Measurements from ENCODE around the gene FAM161A. TPM values are rescaled to one million over a fixed set of nuclear protein-coding genes. Genes with fewer than 3 reads are reported as not detected.
"Not testable (repeated sequence)": the region's sequence is repeated elsewhere in the genome, so short reads cannot be mapped to it uniquely, and the experiment has no call there.

FAM161A gene
- total and polyA plus RNA-seq, 2 donors (not counting 1 experiment from before 2014, with no cell fraction given): 0.76 to 6.8 TPM

DNA sequence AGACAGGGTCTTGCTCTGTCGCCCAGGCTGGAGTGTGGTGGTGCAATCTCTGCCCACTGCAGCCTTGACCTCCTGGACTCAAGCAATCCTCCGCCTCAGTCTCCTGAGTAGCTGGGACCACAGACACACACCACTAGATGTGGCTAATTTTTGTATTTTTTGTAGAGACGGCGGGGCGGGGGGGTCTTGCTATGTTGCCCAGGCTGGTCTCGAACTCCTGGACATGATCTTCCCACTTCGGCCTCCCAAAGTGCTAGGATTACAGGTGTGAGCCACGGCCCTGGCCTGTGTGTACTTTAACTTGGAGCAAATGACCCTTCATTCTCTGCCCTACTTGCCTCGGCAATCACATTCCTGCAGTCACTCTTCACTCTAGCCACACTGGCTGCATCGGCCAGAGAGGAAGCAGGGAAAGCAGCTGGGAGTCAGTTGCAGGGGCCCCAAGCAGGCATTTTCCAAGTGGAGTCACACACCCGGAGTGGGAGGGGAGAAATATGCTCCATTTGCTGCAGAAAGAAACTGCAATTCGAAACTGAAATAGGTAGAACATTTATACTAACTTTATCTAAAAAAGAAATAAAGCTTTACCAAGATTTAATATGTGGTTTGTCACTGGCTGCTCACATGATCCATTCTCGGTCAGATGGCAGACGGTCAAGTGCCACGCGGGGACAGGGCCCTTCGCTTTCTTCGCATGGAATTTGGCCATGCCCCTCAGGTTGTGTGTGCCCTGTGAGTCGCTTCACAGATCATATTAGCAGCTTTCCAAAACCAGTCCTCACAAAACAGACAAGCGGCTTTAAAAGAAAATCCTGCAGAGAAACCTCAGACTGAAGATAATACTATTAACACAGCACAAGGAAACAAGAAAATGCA, 37.1 kb downstream of the FAM161A start:
- TF ChIP-seq EZH2 (IDR thresholded peaks at IDR 0.05; ENCODE audit: borderline replicate concordance, insufficient read depth, low read depth, low read length, poor library complexity, severe bottlenecking): no peak
- TF ChIP-seq CTCF (IDR thresholded peaks at IDR 0.05): no peak
- H3K4me1 ChIP-seq (ENCODE audit: control insufficient read depth in 2 of 2, insufficient read depth in 2 of 2, low read length in 2 of 2): no peaks in the 10 kb centered on the region
- no peaks in the 10 kb centered on the region for H3K36me3 ChIP-seq (replicated peaks in 1 of 2; ENCODE audit: control extremely low read depth in 1 of 2, control insufficient read depth in 1 of 2, extremely low read depth in 1 of 2, insufficient read depth in 2 of 2, low read length in 1 of 2)
- H3K27me3 Mint-ChIP-seq: peaks cover 11% of the 10 kb centered on the region
- no peaks in the 10 kb centered on the region for H4K20me1 ChIP-seq (ENCODE audit: control insufficient read depth, insufficient read depth, low read length, poor library complexity, severe bottlenecking)
- no peak overlapping the region for H2AFZ ChIP-seq (ENCODE audit: insufficient read depth, low read depth, low read length, poor library complexity, severe bottlenecking)
- DNase-seq: no peak
- H3K27me3 ChIP-seq (replicated peaks in 1 of 4; ENCODE audit: control extremely low read depth in 1 of 4, control insufficient read depth in 3 of 4, insufficient read depth in 4 of 4, low read length in 3 of 4): no peaks in the 10 kb centered on the region
- no peak overlapping the region for H3K4me3 Mint-ChIP-seq
- H3K9me3 ChIP-seq (ENCODE audit: control extremely low read depth in 1 of 3, control insufficient read depth in 2 of 3, insufficient read depth in 1 of 3, low read length in 2 of 3): no peaks in the 10 kb centered on the region
- ChIA-PET CTCF (no interaction called here), POLR2A (no interaction called here)
- no peaks in the 10 kb centered on the region for H3K9me3 Mint-ChIP-seq (ENCODE audit: insufficient read depth)
- no peak for ATAC-seq (ENCODE audit: low read depth)
- no peak overlapping the region for H3K27ac Mint-ChIP-seq
- H3K79me2 ChIP-seq (ENCODE audit: control insufficient read depth, insufficient read depth, low read length): no peaks in the 10 kb centered on the region
- no peak overlapping the region for H3K9ac ChIP-seq (ENCODE audit: low read length)
- no peak overlapping the region for H3K27ac ChIP-seq (ENCODE audit: low read length in 2 of 2)
- no peak overlapping the region for H3K4me2 ChIP-seq (replicated peaks; ENCODE audit: low read depth, low read length, poor library complexity, severe bottlenecking)
- WGBS (ENCODE audit: insufficient coverage): 92% methylated on average over 14 of the region's 20 CpGs
- no peaks in the 10 kb centered on the region for H3K4me1 Mint-ChIP-seq
- no peak overlapping the region for H3K4me3 ChIP-seq (ENCODE audit: control extremely low read depth in 1 of 5, extremely low read depth in 1 of 5, insufficient read depth in 1 of 5, low read depth in 2 of 5, low read length in 4 of 5)
- intact Hi-C loops (cut with micrococcal nuclease): no loop called here

DNA sequence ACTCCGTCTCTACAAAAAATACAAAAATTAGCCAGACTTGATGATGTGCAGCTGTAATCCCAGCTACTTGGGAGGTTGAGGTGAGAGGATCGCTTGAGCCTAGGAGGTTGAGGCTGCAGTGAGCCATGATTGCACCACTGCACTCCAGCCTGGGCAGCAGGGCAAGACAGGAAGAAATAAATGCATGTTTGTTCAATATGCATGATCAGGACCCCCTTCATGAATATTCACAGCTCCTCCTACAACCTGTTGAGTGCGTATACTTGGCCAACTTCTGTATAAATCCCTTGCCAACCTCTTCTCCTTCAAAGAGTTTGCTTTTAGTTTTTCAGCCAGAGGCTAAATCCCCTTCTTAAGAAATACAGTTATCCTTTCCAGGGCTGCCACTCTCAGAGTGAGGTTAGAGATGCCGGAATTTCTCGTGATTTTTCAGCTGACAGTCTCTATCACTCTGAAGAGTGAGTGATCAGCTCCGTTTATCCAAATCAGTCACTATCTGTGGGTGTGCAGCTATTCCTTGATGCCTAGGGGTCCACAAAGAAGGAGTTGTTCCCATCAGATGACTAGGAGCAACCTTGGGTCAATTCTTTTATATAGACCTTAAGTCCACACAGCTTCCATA, 39.2 kb downstream of the FAM161A start:
- Mint-ChIP-seq H3K4me3 (no peak overlapping the region), H3K27ac (no peak overlapping the region), H3K4me1 (peaks cover 7% of the 10 kb centered on the region), H3K27me3 (peaks cover 11% of the 10 kb centered on the region), H3K9me3 (ENCODE audit: insufficient read depth) (no peaks in the 10 kb centered on the region)
- Histone ChIP-seq H2AFZ (ENCODE audit: insufficient read depth, low read depth, low read length, poor library complexity, severe bottlenecking) (no peak overlapping the region), H3K36me3 (replicated peaks in 1 of 2; ENCODE audit: control extremely low read depth in 1 of 2, control insufficient read depth in 1 of 2, extremely low read depth in 1 of 2, insufficient read depth in 2 of 2, low read length in 1 of 2) (no peaks in the 10 kb centered on the region), H3K4me1 (ENCODE audit: control insufficient read depth in 2 of 2, insufficient read depth in 2 of 2, low read length in 2 of 2) (peaks cover 2 to 3% of the 10 kb centered on the region in 2 donors), H3K27ac (ENCODE audit: low read length in 2 of 2) (no peak overlapping the region), H4K20me1 (ENCODE audit: control insufficient read depth, insufficient read depth, low read length, poor library complexity, severe bottlenecking) (no peaks in the 10 kb centered on the region), H3K79me2 (ENCODE audit: control insufficient read depth, insufficient read depth, low read length) (no peaks in the 10 kb centered on the region), H3K4me3 (ENCODE audit: control extremely low read depth in 1 of 5, extremely low read depth in 1 of 5, insufficient read depth in 1 of 5, low read depth in 2 of 5, low read length in 4 of 5) (no peak overlapping the region), H3K4me2 (replicated peaks; ENCODE audit: low read depth, low read length, poor library complexity, severe bottlenecking) (no peak overlapping the region), H3K9me3 (ENCODE audit: control extremely low read depth in 1 of 3, control insufficient read depth in 2 of 3, insufficient read depth in 1 of 3, low read length in 2 of 3) (no peaks in the 10 kb centered on the region), H3K9ac (ENCODE audit: low read length) (no peak overlapping the region), H3K27me3 (replicated peaks in 1 of 4; ENCODE audit: control extremely low read depth in 1 of 4, control insufficient read depth in 3 of 4, insufficient read depth in 4 of 4, low read length in 3 of 4) (no peaks in the 10 kb centered on the region)
- POLR2A ChIA-PET: no interaction called here
- TF ChIP-seq EZH2 (IDR thresholded peaks at IDR 0.05; ENCODE audit: borderline replicate concordance, insufficient read depth, low read depth, low read length, poor library complexity, severe bottlenecking) (no peak), CTCF (IDR thresholded peaks at IDR 0.05) (no peak)
- WGBS (ENCODE audit: insufficient coverage): 97% methylated on average over 5 of the region's 6 CpGs
- no peak for ATAC-seq (ENCODE audit: low read depth)
- no peak for DNase-seq
- CTCF ChIA-PET: no interaction called here
- intact Hi-C loops (cut with micrococcal nuclease): no loop called here

- 100% methylated on average over 1 of the region's 3 CpGs for WGBS (ENCODE audit: insufficient coverage)
- intact Hi-C loops (cut with micrococcal nuclease): not testable (repeated sequence)
Measured at GRCh38 chr2:61813314-61813713, 40.5 kb downstream of the FAM161A start.

More at GRCh38 chr2:61813314-61813713, 40.5 kb downstream of the FAM161A start:
- H3K4me2 ChIP-seq (replicated peaks; ENCODE audit: low read depth, low read length, poor library complexity, severe bottlenecking); DNase-seq; H3K27ac Mint-ChIP-seq; H3K4me3 Mint-ChIP-seq; H3K27me3 ChIP-seq (replicated peaks in 1 of 4; ENCODE audit: control extremely low read depth in 1 of 4, control insufficient read depth in 3 of 4, insufficient read depth in 4 of 4, low read length in 3 of 4); H3K36me3 ChIP-seq (replicated peaks in 1 of 2; ENCODE audit: control extremely low read depth in 1 of 2, control insufficient read depth in 1 of 2, extremely low read depth in 1 of 2, insufficient read depth in 2 of 2, low read length in 1 of 2); H3K4me1 Mint-ChIP-seq; H3K4me3 ChIP-seq (ENCODE audit: control extremely low read depth in 1 of 5, extremely low read depth in 1 of 5, insufficient read depth in 1 of 5, low read depth in 2 of 5, low read length in 4 of 5); H3K4me1 ChIP-seq (ENCODE audit: control insufficient read depth in 2 of 2, insufficient read depth in 2 of 2, low read length in 2 of 2); H4K20me1 ChIP-seq (ENCODE audit: control insufficient read depth, insufficient read depth, low read length, poor library complexity, severe bottlenecking); H3K79me2 ChIP-seq (ENCODE audit: control insufficient read depth, insufficient read depth, low read length); H3K27ac ChIP-seq (ENCODE audit: low read length in 2 of 2); POLR2A ChIA-PET; H2AFZ ChIP-seq (ENCODE audit: insufficient read depth, low read depth, low read length, poor library complexity, severe bottlenecking); H3K9ac ChIP-seq (ENCODE audit: low read length); ATAC-seq (ENCODE audit: low read depth); H3K9me3 ChIP-seq (ENCODE audit: control extremely low read depth in 1 of 3, control insufficient read depth in 2 of 3, insufficient read depth in 1 of 3, low read length in 2 of 3); H3K9me3 Mint-ChIP-seq (ENCODE audit: insufficient read depth): not testable (repeated sequence)
- CTCF ChIA-PET: interaction anchor here (0.8 kb wide), 1 partner anchor 20 kb away, joined by 3 read pairs; no protein-coding TSS in a partner anchor
- peaks cover 11% of the 10 kb centered on the region for H3K27me3 Mint-ChIP-seq

Data from B cell (primary cell).